NCI-H446 treated with DMSO at 0.1 percent for 48 hours (cell line): ENCODE data around the gene PPP1R13B.
"Not testable (repeated sequence)": the region's sequence is repeated elsewhere in the genome, so short reads cannot be mapped to it uniquely, and the experiment has no call there.

Source experiments
- DNase-seq: peaks from one replicate; lab custom pipeline; 2025; lab: John Stamatoyannopoulos, UW

PPP1R13B gene

DNA sequence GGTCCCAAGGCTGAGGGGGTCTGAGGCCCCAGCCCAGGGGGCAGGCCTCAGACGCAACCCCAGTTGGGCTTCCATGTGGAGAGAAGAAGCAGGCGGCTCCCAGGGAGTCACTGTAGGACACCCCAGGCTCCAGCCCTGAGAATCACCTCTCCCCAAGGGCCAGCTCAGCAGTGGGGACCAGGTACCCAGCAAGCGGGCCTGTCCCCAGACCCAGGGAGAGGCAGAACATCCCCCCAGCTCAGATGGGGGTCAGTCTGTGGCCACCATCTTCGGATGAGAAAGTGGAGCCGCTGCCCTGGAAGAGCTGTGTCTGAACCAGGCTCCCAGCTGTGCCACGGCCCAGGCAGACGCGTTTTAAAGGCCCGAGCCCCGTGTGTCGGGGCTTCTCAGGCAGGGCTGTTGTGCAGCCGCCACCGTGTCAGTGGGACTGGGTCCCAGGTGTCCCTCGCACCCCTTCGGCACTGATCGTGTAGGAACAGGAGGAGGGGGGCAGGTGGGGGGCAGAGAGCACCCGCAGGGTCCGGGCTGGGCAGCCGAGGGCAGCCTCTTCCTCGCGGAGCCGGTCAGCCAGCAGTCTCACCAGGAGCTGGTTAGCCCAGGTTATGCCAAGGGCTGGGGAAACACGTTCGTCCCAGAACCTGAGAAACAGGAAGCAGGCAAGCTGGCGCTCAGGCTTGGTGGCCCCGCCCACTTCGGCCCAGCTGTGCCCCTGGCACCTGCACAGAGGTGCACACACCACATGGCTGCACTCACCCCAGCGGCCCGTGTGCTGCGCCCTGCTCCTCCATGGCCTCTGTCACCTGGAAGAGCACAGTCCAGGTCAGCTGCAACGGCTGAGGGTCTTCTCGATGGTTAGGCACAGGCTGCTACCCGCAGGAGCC lies 148.8 kb downstream of the PPP1R13B start:
- no peak for DNase-seq

DNA sequence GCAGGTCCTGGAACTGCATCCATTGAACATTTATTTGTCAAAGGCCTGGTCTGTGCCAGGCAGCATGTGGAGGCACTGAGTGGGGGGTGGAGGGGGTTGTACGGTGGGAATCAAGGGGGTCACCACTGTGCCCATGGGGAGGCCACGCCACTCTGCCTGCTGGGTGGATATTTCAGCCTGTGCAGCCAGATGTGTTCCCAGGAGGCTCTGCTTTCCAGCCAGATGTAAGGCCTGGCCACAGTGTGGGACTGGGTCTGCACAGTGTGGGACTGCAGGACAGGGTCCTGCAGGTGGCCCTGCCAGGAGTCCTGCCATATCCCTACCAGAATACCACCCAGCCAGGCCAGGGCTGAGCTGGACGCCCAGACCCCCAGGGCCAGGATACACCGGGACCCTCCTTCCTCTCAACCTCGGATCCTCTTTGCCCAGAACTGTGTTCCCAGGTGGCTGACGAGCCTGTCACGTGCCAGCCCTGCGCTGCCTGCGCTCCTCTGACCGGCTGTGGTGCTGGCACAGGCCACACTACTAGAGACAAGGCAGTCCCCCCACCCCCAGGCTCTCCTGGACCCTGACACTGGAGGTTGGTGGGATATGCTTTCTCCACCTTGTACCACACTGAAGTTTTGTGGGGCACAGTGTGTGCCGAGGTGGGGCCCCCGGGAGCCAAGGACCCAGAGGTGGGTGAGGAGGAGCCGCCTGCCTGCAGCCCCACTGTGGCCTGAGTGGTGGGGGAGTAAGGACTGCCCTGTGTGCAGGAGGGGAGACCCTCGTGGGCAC lies 149.6 kb downstream of the PPP1R13B start:
- DNase-seq, result no peak

DNA sequence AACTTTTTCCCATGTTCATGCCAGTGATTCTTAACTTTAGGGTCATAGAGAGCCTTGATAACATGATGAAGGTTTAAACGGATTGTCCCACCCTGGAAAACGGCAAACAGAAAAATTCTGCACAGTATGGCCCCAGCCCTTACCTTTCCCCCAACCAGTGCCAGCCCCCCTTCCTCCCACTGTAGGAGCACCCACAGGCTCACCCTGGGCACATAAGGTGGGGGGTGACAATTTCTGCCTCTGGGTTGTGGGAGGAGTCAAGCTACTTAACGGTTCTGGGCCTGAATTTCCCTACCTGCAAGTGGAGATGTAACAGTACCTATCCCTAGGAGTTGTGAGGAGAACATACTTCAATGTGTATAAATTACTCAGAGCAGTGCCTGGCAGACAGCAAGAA lies 150.2 kb downstream of the PPP1R13B start:
- DNase-seq, result no peak

DNA sequence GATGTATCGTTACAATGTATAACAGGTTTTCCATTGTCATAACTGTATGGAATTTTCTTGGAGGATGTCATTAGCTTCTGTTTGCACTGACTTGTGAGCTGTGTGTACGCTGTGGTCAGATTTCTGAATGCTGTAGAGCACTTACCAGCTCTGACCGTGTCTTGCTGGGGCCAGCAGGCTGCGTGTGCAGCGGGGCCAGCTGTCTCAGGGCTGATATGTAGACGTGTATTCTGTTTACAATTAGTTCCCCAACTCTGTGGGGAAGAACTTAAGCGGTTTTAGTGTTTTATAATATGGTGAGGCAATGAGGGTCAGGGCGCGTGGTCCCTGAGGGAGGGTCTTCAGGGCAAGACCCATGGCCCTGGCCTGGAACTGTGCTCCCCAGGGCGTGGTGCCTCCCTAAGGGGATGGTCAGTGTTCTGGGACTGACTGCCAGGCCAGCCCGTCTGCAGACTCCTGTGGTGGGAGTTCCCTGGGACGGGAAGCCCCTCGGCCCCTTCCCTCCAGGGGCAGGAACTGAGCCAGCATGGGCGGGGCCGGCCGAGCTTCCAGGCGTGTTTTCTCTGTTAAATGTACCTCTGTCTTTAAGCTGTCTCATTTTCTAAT lies 150.8 kb downstream of the PPP1R13B start:
- no peak for DNase-seq

DNA sequence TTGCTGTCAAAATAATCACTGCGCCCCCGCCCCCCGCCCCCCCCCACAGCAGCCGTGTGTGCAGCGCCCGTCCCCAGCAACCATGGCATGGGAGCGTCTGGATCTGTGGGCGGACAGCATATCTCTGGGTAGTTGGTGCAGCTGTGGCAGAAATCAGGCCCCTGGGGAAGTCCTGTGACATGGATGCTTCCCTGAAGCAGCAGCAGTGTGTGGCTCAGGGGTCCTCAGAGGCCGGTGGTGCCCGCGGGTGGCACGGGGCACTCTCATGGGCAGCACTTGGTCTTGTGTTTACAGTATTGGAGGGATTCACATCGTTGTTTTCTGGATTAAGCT lies 151.3 kb downstream of the PPP1R13B start:
- no peak for DNase-seq

DNA sequence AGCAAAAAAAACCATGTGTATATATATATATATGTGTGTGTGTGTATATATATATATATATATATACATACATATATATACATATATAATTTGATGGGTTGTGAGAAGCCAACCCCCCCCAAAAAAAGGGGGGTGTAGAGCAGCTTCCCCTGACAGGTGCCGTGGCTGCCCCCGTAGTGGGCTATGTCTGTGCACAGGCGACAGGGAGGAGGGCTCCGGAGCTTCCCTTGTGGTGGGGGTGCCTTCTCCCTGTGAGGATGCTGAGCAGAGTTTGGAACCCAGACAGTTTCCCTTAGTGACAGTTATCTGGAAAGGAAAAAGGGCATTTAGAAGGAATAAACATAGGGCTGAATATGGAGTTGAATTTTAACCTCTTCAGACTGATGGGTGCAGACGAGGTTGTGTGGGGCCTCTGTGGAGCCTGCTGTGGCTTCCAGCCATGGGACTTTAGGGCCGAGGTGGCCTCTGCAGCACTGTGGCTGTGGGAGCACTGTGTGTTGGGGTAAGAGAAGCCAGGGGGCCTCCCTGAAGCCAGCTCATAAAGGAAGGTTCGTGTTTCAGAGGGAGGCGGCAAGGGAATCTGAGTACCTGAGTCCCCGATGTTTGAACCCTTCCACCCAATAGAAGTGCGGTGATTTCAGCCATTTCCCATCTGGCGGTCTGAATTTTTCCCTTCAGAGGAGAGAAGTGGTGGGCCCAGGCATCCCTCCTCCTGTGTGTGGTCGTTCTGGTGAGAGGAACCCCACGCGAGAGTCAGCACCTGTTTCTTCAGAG lies 151.9 kb downstream of the PPP1R13B start:
- no peak for DNase-seq

DNA sequence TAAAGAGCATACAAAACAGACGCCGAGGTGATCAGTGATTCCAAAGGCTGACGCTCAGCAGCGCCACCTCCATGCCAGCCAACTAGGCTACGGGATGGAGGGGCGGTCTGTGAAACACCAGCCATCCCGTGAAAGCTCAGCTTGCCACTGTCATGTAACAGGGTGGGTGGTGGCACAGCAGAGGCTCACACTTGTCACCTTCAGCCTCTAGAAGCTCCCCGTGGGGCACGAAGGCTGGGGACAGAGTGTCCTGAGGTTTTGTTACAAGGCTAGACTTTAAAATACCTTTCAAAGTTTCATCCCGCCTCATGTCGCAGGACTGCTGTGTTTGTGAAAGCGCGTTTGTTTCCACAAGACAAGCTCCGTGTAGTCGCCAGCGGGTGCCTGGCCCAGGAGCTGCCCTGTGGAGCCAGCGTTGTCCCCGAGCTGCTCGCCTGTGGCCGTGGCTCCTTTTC lies 152.8 kb downstream of the PPP1R13B start:
- DNase-seq, result no peak

DNA sequence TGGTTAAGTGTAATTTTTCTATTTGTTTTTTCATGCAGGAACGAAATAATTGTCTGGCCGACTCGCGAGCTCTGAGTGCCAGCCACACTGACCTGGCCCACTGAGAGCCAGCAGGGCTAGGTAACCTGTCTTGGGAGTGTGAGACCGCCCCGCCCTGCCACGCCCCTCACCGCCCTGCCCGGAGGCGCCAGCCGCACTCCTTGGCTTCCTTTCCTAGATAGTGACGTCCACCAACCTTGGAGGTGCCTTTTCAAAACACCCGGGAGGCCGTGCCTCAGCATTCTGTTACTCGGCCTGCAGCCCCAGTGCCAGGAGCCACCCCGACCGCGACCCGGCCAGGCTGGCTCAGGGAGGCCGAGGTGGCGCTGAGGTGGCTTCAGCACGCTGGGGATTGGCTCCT lies 153.9 kb downstream of the PPP1R13B start:
- no peak for DNase-seq

DNA sequence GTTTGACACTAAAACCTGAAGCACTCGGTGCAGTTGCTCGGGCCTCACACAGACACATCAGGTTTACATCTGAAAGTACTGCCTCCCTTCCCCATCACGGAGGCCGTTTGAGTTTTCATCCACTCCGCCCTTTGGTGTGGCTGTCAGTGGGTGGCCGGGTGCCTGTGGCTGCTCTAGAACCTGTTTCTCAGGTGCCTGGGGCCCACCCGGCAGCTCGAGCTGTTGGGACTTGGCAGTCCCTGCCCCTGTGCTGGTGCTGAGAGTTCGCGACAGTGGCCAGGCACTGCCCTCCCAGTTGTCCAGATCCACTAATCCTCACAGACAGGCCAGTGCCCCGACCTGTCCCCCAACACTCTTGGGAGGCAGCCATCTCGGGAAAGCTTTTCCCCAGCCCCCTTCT lies 154.5 kb downstream of the PPP1R13B start:
- no peak for DNase-seq

DNA sequence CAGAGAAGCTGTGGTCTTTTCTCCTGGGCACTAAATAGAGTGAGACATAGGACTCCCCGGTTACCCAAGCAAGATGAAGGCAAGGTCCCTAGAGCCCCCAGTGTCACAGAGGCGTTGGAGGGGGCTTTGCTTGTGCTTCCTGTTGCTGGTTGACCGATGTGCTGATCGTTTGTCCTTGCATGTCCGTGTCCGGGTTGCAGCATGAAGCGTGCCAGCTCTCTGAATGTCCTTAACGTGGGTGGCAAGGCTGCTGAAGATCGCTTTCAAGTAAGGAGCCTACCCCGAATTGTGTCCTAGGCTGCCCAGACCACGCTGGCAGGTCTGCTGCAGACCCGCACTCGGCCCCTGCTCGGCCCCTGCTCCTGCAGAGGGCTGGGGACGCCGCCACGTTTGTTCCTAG lies 155.2 kb downstream of the PPP1R13B start:
- no peak for DNase-seq

DNA sequence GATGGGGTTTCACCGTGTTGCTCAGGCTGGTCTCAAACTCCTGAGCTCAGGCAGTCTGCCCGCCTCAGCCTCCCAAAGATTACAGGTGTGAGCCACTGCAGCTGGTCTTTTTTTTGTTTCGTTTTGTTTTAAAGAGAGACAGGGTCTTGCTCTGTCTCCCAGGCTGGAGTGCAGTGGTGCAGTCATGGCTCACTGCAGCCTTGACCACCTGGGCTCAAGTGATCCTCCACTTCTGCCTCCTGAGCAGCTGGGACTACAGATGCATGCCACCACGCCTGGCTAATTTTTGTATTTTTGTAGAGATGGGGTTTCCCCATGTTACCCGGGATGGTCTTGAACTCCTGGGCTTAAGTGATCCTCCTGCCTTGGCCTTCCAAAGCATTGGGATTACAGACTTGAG lies 155.7 kb downstream of the PPP1R13B start:
- not testable (repeated sequence) for DNase-seq

DNA sequence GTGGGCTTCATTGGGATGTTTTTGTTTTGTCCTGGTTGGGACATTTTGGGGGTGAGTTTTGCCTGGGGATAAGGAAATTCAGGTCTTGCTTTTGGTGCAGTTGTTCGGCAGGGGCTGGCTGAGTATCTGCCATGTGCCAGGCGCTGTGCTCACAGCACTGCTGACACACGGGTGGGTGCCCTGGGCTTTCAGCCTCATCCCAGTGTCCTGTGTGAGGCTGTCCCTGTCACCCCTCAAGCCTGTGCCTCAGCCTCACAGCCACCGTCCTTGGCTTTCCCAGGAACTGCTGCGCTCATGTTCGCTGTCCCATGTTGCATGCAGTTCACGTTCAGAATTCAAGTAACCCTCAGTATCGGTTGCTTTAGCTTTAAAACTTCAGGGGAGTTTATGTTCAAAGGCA lies 157.0 kb downstream of the PPP1R13B start:
- DNase-seq, result no peak

DNA sequence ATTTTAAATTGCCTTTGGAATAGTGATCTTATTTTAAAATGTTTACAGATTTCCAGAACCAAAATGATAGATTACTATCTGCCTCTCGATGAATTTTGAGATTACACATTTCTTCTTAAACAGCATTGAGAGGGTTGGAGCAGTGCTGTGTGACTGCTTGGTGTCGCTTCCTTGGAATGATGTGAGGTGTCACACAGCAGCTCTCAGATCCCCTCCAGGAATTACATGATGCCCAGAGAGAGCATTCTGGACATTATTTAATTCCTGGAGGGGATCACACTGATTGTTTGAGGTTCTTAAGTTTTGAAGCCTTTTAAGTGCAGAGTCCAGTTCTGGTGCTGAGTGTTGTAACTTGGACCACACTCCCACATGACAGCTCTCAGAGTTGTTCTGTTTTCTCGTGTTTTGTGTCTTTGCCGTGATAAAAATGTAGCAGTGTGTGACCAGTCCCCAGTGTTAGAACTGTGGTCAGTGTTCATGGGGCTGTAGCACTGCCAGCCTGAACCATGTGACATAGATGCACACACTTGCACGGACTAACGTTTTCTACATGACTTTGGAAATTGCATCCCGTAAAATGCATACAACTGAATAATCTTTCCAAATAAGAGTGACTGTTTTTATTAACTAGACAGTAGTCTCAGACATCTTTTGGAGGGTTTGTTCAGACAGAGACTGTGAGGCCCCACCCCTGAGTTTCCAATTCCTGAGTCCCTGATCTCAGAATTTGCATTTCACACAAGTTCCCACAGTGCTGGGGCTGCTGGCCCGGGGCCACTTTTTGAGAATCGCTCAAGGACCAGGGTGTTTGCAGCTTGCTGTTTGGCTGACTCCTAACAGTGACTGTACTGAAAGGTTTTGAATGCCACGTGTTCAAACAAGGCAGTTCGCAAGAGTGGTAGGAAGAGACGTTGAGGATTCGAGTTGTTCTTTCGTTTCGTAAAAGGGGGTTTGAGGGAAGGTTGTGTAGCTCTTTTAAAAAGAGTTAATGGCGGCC lies 158.2 kb downstream of the PPP1R13B start:
- DNase-seq, result no peak

DNA sequence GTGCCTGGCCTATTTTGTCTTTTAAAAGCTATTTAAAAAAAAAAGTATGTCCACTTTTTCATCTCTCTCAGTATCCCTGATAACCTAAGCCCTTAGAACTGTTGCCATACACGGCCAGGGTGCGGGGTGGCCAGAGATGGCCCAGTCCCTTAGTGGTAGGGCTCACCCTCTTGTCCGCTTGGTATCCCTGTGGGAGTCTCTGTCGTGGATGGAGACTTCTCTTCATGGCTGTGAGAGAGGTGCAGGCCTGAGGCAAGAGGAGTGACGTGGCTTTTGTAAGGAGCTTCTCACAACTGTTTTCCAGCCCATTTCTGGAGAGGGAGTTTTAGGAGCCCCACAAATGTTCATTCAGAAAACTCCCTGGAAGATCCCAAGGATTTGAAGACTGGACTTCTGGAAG lies 158.9 kb downstream of the PPP1R13B start:
- no peak for DNase-seq

DNA sequence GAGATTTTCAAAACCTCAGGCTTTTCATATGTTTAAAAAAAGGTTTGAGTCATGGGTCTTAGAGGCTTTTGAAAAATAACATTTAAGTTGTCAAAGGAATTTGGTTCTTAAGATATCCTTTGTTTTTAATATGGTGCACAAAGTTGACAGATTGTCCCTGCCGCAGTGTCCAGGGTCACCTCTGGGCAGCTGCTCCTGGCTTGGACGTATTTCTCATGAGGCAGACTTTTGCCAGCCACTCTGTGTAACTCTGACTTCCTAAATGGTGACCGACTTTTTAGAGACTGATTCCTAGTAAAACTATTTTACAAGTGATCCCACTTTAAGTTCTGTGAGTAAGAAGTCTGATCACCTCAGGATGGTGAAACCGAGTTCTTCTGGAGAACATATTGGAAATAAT lies 159.7 kb downstream of the PPP1R13B start:
- DNase-seq, result no peak

DNA sequence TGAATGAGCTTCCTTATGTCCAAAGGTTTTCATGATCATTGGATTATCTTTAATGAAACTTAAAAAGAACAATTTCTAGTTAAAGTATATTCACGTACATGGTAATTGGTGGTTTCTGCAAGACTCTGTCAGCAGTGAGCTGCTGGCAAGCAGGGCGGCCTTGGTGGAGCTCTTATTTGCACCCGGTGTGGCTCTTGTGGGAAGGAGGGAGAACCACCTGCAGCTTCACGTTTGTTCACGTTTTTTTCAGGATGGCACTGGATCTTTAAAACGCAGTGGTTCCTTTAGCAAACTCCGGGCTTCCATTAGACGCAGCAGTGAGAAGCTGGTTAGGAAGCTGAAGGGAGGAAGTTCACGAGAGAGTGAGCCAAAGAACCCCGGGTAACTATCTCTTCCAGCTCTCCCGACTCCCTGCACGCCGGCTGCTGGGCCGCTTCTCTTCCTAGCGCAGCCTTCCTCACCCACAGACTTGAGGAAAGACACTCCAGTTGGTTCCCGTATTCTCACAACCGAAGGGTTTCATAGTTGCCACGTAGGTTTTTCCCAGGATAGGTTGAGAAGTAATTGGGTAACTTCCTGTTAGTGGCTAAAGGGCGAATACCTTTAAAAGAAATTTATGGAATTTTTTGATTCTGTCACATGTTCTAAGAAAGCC lies 160.4 kb downstream of the PPP1R13B start:
- no peak for DNase-seq

DNA sequence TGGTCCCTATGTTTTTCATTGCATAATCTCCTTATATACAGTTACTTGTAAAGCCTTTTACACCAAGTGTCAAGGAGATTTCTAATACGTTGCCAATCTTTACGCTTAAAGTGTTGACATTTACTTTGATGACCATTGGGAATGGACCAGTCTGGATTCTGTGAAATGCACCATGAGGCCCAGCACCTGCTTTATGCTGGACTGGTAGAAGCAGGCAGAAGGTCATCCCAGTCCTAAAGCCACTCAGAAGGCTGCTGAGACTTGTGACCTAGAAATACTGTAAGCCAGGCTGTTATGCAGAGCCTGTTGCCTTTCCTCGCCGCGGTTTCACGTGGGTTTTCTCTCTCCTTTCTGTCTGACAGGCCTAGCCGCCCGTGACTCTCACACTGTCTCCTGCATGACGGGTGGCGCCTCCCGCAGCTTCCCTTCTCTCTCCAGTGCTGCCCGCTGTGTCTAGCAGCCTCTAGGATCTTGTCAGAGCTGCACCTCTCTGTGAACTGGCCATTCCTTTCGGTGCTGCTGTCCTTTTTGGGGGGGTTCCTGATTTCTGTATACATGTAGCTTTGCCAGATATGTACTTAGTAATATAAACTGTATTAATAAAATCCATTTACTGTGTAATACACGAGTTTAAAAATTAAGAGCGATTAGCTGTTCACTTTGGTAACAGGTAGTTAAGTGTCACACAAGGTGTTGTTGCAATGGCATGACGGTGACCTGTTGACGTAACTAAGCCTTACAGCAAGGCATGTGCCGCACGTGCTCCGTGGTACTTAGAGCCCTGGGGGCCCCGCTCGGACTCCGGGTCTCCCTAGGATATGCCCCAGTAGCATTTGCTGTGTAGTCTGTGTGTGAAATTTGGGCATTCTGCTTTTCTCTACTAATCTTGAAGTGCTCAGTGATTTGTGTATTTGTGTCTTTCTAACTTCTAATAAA lies 161.8 kb downstream of the PPP1R13B start:
- DNase-seq, result no peak

DNA sequence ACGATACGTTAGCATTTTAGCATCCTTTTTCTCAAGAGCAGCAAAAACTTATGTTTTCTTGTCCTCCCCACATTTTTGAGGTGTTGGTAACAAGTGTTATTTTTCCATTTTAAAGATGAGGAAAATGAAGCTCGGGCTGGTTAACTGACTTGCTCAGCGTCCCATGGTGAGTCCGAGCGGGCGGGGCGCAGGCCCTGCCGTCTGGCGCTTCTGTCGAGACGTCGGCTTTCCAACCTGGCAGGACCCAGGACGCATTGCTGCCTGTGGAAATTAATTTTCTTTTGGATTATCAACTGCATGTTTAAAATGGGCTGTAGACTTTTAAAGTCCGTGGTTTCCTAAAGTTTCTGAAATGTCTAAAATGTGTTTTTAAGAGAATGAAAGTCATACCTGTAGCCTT lies 162.5 kb downstream of the PPP1R13B start:
- DNase-seq, result no peak

DNA sequence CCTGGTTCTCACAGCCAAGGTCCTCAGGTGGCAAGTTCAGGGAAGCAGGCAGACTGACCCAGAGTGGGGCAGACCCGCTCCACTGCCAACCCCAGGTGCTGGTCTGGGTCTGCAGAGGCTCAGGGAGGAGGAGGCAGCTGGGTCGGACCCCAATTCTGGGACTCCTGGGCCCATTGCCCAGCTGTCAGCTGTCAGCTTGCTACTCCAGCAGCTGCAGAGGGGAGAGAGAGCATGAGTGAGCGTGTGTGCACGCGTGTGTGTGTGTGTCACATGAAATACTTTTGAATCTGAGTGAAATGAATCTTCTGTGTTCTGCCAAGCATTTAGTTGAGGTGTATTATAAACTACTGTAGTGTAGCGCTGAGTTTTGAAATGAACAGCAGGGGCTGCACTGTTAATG lies 162.9 kb downstream of the PPP1R13B start:
- no peak for DNase-seq
